Dermis microvascular lymphatic vessel endothelial cell (primary cell): ENCODE results near the gene LHFPL2. TPM values are rescaled to one million over a fixed set of nuclear protein-coding genes. Genes with fewer than 3 reads are reported as not detected.
A peak's percentile ranks its signal among the peaks of the same experiment; 100 is the strongest.

Experiments used
- DNase-seq, 2 donors: peaks; one replicate each; pipeline versions ENCODE4 v3.0.0 to v3.0.0-alpha.2; 2010; ENCODE audit warnings: low read depth in 2 of 2
- total RNA-seq: library from RNA; depleted of rRNA; stranded (reverse); fragments of >200 nt; gene quantifications from 2 replicates; pipeline ENCODE4 v1.2.1, GENCODE V29; 2014

The LHFPL2 gene
- total RNA-seq, 1 donor from 2014 or later, result 21.1 TPM

DNA sequence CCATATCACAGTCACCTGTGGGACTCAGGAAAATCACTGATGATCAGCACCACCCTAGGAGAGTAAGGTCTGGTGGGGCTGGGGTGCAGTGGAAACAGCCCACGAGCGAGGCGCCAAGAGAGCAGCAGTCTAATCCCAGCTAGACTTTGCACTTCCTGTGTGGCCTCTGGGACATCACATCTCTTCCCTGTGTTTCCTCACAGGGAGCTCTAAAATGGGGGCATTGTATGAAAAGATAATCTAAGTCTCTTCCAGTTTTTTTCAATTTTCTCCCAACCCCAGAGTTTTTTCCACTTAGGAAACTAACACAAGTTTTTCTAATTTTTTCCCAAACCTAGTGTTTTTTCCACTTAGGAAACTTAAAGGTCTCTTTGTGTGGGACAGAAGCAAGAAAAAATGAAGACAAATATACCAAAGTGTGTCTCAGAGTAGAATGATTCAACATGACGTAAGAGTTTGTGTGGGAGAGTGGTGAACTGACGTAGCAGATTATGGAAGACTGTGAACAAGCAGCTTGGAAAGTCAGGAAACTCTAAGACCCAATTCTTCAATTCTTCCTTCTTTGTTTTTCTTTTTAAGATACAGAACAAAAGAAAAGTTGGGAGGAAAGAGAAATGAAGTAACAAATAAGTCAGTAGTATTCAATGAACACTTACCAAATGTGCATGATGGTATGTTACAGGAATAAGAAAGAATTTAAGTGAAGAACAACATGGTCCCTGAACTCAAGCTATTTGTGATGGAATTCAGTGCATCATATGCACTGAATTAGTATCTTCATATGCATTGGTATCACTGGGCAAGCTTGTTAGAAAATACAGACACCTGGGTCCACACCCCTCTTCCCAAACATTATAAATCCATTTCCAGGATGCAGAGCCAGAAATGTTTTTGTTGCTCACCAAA, 51.3 kb downstream of the LHFPL2 start:
- peak in 1 of 2 donors; percentile 60 for DNase-seq

- no peak for DNase-seq
These were observed 53.1 kb downstream of the LHFPL2 start for GRCh38 chr5:78595458-78595921.

- DNase-seq, result peak; percentile 86 to 97
These were observed 53.7 kb downstream of the LHFPL2 start for GRCh38 chr5:78594610-78595457.

DNA sequence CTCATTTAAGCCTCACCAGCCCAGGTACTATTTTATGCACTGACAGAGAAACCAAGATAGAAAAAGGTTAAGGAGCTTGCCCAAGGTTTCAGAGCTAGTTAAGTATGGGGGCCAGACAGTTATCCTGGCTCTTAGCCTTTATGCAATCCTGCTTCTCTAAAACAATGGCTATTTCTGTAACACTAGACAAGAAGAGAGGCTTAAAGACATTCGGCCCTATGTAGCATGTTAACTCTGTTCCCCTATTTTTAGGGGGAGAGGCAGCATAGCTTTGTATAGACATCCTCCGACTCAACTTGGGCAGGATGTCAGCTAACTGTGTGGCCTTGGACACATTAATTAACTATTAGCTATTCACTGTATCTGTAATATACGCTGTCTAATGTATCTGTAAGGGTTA, 54.6 kb downstream of the LHFPL2 start:
- DNase-seq, result no peak

DNA sequence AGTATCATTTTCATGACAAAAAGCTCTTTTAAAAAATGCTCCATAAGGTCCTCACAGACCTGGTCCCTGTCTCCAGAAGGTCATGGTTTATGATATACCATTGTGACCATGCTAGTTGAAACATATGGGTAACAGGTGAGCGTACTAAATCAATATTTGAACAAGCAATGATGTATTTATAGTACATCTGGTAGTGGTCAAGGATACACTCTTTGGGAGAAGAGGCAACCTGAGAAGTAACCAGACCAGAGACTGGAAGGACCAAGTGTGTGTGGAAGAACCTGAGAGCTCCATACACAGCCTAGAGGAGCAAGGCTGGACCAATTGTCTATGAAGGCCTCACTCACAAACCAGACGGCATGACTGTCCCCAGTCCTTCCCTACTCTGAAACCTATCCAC, 55.1 kb downstream of the LHFPL2 start:
- no peak for DNase-seq

DNA sequence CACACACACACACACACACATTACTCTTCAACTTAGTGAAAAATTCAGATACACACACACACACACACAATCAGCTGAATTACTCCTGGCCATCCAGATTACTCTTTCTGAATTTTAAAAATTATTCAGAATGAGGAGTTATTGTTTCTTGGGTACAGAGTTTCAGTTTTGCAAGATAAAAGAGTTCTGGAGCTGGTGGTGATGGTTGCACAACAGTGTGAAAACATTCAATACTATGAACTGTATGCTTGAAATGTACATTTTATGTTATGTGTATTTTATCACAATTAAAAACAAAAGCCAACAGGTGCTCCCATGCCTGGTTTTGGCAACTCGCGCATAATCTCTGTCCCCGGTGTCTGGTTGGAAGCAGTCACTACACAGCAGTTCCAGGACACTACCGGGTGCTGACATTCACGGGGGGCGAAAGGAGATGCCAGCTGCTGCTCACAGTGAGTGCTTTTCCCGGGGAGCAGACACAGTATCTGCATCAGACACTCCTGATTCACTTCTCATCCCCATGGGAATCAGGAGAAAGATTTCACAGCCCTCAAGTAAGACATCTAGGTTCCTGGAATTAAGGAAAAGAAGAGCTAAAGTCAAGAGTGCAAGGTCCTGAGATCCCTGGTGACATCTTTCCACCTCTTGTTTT, 55.7 kb downstream of the LHFPL2 start:
- DNase-seq, result no peak

GRCh38 chr5:78591972-78592700, 56.4 kb downstream of the LHFPL2 start:
- DNase-seq, result no peak

- DNase-seq, result peak in 1 of 2 donors; percentile 33
These were observed 57.4 kb downstream of the LHFPL2 start for GRCh38 chr5:78591138-78591612.

- no peak for DNase-seq
These were observed 58.6 kb downstream of the LHFPL2 start for GRCh38 chr5:78589923-78590322.

DNA sequence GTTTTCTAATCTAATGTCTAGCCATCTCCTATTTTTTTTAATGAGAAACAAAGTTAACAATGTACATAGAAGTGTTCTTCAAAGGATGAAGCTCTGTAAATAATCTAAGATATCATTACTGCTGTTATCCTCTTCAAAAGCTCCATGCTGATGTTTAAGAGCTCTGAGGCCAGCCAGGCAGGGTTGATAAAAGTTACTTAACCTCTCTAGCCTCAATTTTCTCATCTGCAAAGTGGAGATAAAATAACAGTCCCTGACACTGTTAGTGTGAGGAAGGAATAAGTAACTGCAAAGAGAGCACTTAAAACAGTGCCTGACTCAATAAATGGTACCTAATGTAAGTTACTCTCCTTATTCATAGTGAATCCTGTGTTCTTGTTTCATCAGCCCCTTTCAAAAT, 60.1 kb downstream of the LHFPL2 start:
- no peak for DNase-seq

DNA sequence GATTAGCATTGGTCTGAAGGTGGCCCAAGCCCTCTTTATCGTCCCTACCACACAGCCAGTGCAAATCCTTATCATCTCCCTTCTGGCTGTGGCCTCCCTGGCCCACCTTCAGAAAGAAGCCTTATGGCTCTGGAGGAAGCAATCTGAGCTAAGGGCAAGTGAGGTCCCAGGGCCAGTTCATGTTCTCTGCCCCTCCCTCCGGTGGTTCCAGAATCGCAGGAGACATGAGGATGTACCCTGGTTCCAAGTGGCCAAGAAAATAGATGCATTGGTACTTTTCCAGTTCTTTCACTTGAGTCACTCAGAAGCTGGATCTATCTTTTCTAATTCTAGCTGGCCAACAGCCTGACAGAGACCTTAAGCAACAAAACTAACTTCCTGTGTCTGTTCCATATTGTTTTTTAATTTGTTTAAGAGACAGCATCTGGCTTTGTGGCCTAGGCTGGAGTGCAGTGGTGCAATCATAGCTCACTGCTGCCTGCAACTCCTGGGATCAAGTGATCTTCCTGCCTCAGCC, 60.7 kb downstream of the LHFPL2 start:
- peak in 1 of 2 donors; percentile 16 for DNase-seq

DNA sequence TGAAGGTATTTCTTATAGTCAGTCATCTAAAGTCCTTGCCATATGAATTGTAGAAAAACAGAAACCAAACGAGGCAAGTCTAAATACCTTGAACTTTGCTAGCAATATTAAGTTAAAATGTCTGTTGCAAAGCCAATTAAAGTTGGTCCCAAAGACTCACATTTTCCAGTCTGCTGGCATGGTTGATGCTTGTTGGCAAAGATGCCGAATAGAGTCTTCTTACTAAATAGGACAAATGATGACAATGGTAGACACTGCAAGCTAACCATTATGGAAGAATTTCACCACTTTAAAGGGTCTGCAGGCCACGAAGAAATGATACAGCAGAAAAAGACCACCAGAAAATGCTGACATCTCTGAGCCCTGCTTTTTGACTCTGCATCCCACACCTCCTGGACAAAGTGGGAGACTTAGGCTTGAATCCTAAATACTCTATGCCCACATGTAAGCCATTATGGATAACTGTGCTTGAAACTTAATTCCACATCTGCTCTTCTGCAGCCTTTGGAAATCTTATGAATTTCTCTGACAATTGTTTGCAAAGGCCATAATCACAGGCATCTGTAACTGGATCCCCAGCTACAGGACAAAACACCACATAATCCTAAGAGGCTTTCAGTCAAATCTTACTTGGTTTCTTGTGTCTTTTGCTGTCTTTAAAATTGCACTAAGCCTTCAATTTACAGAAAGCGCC, 61.3 kb downstream of the LHFPL2 start:
- no peak for DNase-seq

- peak in 1 of 2 donors; percentile 81 for DNase-seq
These were observed 62.3 kb downstream of the LHFPL2 start for GRCh38 chr5:78586251-78586650.

DNA sequence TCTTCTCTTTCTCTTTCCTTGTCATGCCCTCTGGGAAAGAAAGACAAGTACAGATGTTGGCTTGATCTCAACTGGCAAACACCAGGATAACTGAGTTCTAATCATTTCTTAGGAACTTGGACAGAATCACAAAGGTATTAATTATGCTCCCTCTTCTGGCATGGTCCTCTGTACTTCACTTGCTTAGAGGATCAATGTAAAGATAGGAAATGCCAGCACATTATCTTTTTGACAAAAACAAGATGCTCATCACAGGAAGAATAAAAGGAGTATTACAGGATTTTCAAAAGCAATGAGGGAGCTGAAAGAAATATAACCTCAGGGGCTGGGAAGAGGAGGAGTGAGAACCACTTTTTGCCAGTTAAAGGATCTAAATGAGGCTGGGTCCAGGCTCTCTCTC, 70.6 kb downstream of the LHFPL2 start:
- no peak for DNase-seq

DNA sequence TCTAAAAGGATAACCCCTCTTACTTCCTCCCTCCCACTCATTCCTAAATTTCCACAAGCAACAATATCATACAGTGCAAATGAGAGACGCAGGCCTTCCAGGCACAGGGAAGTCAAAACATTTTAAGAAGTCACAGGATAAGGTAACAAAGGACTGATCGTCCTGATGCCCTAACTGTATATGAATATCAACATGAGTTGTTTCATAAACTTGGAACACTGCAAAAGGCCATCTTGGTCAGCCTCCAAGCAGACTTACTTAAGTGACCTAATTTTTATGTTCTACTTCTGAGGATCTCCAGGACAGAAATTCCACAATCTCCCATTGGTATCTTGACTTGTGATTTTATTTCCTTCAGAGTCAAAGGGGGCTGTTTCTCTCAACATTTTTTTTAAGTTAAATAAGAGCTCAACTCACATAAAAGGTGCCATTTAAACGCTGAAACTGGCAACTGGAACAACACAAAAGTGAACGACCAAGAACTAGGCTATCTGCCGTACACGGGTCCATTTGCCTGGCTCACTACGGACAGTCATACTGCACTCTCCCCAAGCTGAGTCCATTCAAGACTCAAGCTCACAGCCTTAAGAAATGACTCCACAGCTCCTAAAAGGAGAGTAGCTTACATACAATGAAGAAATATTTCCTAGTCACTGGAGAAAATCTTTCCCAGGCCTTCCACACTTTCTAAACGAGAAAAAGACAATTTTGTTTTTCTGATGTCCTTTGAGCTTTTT, 71.3 kb downstream of the LHFPL2 start:
- DNase-seq, result no peak

DNA sequence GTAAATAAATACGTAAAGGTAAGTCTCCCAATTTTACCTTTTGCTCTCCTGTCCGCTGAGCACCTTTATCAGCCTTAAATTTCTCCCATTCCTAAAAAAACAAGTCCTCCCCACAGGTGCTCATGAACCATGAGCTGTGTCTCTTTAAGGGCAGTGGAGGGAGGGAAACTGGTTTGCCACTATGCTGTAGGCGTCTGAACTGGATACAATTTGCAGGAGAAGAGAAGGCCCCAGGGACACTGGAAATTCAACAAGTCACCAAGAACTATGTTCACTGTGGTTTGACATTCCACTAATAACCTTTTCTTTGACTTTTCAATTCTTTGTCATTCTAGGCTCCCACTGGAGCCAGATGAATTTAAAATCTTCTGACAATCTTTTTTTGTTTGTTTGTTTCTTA, 72.2 kb downstream of the LHFPL2 start:
- DNase-seq, result no peak

DNA sequence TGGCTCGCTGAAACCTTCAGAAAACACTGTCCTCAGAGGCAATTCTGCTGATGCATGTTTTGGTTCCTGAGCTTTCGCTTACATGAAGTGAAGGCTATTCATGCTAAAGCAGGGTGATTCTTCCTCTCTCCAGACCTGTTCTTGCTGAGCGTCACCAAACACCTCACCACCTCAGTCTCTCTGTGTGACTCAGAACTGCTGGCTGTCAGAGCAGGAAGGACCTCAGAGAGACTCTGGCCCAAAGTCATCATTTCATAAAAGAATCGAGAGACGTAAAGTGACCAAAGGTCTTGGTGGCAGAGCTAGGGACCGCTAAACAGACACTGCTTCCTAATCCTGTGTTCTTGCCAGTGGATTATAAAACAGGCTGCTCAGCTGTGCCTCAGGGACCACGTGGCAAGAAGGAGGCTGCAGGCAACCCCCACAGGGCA, 73.8 kb downstream of the LHFPL2 start:
- peak; percentile 14 to 65 for DNase-seq

GRCh38 chr5:78574131-78574673, 74.4 kb downstream of the LHFPL2 start:
- DNase-seq, result no peak

DNA sequence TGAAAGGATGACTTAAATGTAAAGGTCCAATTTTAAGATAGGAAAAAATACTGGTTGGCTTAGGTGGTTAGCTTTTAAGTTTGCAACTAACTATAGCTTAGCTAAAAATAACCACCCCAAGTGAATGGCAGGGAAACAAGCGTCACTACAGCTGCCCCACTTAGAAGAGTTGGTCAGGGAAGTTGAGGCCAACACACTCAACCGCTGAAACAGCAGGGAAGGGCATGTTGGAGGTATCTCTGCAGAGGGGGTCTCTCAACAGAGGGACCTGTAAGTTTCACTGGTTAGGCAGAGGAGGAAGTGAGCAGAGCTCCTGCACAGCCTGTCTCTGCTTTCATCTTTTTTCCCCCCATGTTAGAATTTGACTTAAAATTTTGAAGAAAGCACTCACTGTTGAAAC, 75.3 kb downstream of the LHFPL2 start:
- DNase-seq, result no peak
